Activated CD8-positive, alpha-beta T cell treated with anti-CD3 and anti-CD28 coated beads, Interleukin-2, amount 10 ng/mL, durations not matched to agents 7 days and 5 days (primary cell): Measurements from ENCODE around the gene TBC1D22A. TPM values are rescaled to one million over a fixed set of nuclear protein-coding genes. Genes with fewer than 3 reads are reported as not detected.

ENCODE experiments used
- ATAC-seq: fragments of 150-1000 bp; cut with Tn5 transposase; one replicate; pipeline ENCODE4 v1.10.0; 2021; ENCODE audit warnings: moderate library complexity
- CTCF ChIA-PET: fragments of 350-600 bp; sonication (Branson Sonifier 250); formaldehyde crosslinking; loops from one replicate; lab custom pipeline; 2021; ENCODE audit warnings: antibody characterized with exemption; lab: Charles Lee
- POLR2A ChIA-PET: fragments of 350-600 bp; sonication (Branson Sonifier 250); formaldehyde crosslinking; loops from one replicate; lab custom pipeline; 2021; ENCODE audit warnings: antibody characterized with exemption; lab: Charles Lee
- DNase-seq: peaks from one replicate; pipeline ENCODE4 v3.0.0-alpha.2; 2020
- H3K27ac Mint-ChIP-seq: one replicate; pipeline ENCODE4 v1.8.0; 2021; ENCODE audit warnings: mild to moderate bottlenecking, mixed read lengths
- H3K27me3 Mint-ChIP-seq: one replicate; pipeline ENCODE4 v1.8.0; 2021; ENCODE audit warnings: low read depth, mixed read lengths
- H3K36me3 Mint-ChIP-seq: one replicate; pipeline ENCODE4 v1.8.0; 2021; ENCODE audit warnings: low read depth, mixed read lengths
- H3K4me1 Mint-ChIP-seq: one replicate; pipeline ENCODE4 v1.8.0; 2021; ENCODE audit warnings: low read depth, mixed read lengths
- H3K4me3 Mint-ChIP-seq: one replicate; pipeline ENCODE4 v1.8.0; 2021; ENCODE audit warnings: mild to moderate bottlenecking, mixed read lengths
- H3K9me3 Mint-ChIP-seq: one replicate; pipeline ENCODE4 v1.8.0; 2022; ENCODE audit warnings: mixed read lengths; ENCODE audit not compliant: insufficient read depth
- total RNA-seq, 2 experiments: library from RNA; stranded (reverse); gene quantifications; one replicate each; pipeline ENCODE4 v1.2.3, GENCODE V29; 2021

TBC1D22A gene
- total RNA-seq, 2 experiments from 2014 or later, result 34.1 to 38.7 TPM

DNA sequence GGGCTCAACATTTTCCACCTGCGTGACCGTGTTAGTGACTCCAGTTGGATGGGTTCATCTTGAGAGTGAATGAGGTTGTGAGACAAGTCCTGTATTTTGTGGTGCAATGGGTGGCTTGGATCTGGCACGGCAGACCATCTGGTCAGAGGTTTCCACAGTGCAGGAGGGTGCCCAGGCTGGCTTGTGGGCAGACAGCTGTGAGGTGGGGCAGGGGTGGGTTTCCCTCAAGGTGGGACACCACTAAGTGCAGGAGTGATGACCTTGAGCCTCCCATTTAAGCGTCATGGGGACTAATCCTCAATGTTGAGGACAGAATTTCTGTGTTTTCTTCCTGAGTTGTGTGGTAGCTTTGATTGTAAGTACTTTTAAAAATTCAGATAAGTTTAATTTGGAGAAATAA is 220.6 kb downstream of the TBC1D22A start:
- Mint-ChIP-seq H3K27ac (no peak overlapping the region), H3K27me3 (no peaks in the 10 kb centered on the region), H3K9me3 (no peaks in the 10 kb centered on the region), H3K4me1 (no peaks in the 10 kb centered on the region), H3K36me3 (peaks cover 7% of the 10 kb centered on the region), H3K4me3 (no peak overlapping the region)
- ChIA-PET CTCF (no interaction called here), POLR2A (no interaction called here)
- no peak for ATAC-seq
- DNase-seq, result no peak

DNA sequence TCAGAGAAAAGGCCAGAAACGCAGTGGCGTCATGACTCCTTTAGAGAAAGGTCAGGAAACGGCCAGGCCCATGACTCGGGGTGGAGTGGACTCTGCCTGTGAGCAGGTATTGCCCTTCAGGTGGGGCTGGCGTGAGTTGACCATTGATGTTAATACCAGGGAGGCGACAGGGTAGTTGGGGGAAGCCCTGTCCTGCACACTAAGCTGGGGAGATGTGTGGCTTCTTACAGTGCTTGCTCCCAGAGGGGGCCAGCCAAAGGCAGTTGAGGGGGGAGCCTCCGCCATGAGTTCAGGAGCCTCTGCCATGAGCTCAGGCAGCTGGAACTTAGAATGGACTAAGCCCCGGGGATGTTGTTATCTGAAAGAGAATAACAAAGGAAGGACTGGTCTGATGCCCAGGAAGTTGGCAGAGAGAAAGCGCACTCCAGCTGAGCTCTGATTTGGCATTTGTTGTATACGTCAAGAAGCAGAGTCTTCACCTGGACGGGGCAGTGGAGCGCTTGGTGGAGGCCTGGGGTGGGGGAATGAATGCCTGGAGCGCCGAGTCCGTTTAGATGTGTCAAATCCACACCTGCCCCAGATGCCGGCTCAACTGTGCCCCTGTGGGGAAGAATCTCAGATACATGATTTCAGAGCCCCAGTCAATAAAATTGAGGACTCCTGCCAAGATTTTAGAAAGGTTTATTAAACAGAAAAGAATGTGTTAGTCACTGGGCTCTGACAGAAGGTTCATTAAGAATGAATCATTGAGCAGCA is 222.5 kb downstream of the TBC1D22A start:
- CTCF ChIA-PET, result no interaction called here
- no peaks in the 10 kb centered on the region for H3K9me3 Mint-ChIP-seq
- DNase-seq (no peak), ATAC-seq (no peak)
- no peaks in the 10 kb centered on the region for H3K4me1 Mint-ChIP-seq
- no peak overlapping the region for H3K4me3 Mint-ChIP-seq
- no peaks in the 10 kb centered on the region for H3K27me3 Mint-ChIP-seq
- POLR2A ChIA-PET, result no interaction called here
- no peak overlapping the region for H3K27ac Mint-ChIP-seq
- H3K36me3 Mint-ChIP-seq, result no peaks in the 10 kb centered on the region

DNA sequence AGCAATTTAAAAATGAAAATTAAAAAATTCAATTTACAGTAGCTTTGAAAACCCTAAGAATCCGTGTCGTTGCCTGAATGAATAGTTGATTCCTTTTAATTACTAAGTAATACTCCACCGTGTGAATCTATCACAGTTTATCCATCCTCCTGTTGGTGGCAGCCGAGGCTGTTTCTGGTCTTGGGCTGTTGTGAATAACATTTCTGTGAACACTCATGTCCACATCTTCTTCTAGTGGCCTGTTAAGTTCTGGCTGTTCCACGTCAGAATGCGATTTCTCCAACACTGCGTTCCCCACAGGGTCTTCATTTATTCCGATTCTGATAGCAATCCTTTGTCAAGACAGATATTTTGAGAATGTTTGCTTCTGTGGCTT is 223.0 kb downstream of the TBC1D22A start:
- POLR2A ChIA-PET, result no interaction called here
- DNase-seq, result no peak
- no peaks in the 10 kb centered on the region for H3K27me3 Mint-ChIP-seq
- no peak overlapping the region for H3K27ac Mint-ChIP-seq
- no peaks in the 10 kb centered on the region for H3K4me1 Mint-ChIP-seq
- H3K36me3 Mint-ChIP-seq, result no peaks in the 10 kb centered on the region
- H3K9me3 Mint-ChIP-seq, result no peaks in the 10 kb centered on the region
- H3K4me3 Mint-ChIP-seq, result no peak overlapping the region
- ATAC-seq, result no peak
- CTCF ChIA-PET, result no interaction called here

DNA sequence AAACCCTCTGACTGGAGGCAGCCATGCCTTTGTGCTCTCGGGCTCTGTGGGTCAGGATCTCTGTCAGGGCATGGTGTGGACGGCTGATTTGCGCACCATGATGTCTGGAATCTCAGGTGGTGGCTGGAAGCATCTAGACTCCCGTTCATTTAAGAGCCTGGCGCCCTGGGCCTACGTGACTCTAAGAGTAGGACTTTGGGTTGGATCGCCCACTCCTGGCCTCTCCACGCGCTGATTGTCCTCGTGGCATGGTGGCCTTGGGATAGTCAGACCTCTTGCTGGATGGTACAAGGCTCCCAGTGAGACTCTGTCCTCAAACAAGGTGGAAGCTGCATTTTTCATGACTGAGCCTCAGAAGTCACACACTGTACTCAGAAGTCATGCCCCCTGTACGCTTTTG is 224.3 kb downstream of the TBC1D22A start:
- ATAC-seq, result no peak
- no peaks in the 10 kb centered on the region for H3K36me3 Mint-ChIP-seq
- no peaks in the 10 kb centered on the region for H3K4me1 Mint-ChIP-seq
- no peak overlapping the region for H3K27ac Mint-ChIP-seq
- no peaks in the 10 kb centered on the region for H3K9me3 Mint-ChIP-seq
- ChIA-PET POLR2A (no interaction called here), CTCF (no interaction called here)
- H3K27me3 Mint-ChIP-seq, result no peaks in the 10 kb centered on the region
- DNase-seq, result no peak
- H3K4me3 Mint-ChIP-seq, result no peak overlapping the region

DNA sequence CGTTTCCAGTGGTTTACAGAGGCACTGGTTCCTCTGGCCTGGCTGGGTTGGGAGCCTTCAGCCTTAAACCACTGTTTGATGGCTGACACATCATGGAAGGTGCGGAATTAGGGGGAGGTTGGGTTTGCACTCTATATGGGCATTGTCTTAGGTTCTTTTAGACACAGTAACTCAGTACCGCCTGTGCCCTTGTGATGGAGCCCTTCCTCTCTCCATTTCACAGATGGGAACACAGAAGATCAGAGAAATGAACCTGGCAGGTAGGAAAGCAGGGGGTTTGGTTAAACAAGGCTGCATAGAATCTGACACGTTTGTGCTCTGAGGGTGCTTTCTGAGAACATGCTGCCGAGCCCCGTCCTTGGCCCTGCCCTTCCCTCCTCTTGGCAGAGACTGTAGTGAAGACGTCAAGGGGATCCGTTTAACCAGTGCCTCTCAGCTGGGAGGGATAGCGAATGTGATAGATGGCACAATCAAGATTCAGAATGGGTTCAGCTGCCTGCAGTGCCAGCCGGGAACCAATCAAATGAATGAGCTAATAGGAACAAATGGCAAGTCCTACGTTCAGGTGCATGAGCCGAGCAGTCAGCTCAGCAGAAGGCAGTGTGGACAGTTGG is 228.6 kb downstream of the TBC1D22A start:
- no peaks in the 10 kb centered on the region for H3K27me3 Mint-ChIP-seq
- H3K4me1 Mint-ChIP-seq, result no peaks in the 10 kb centered on the region
- H3K9me3 Mint-ChIP-seq, result no peaks in the 10 kb centered on the region
- ChIA-PET CTCF (no interaction called here), POLR2A (no interaction called here)
- no peak overlapping the region for H3K4me3 Mint-ChIP-seq
- DNase-seq (no peak), ATAC-seq (no peak)
- H3K36me3 Mint-ChIP-seq, result no peaks in the 10 kb centered on the region
- no peak overlapping the region for H3K27ac Mint-ChIP-seq

DNA sequence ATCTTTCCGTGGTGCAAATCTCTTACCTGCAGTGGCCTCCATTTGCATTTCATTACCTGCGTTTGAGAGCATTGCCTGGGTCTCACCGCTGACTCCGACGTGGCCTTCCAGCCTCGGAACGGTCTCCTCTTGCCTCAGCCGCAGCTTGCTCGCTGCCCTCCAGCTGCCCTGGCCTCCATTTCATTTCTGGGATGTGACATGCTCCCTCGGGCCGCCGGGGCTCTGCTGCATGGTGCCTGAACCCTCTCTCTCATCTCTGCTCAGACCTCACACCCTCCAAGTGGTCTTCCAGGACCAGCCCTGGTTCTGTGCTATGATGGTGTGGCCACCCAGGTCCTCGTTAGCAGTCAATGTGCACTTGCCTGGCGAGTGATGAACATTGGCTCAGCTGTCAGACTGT is 229.2 kb downstream of the TBC1D22A start:
- POLR2A ChIA-PET, result no interaction called here
- no peak for ATAC-seq
- DNase-seq, result no peak
- Mint-ChIP-seq H3K36me3 (no peaks in the 10 kb centered on the region), H3K4me1 (no peaks in the 10 kb centered on the region), H3K4me3 (no peak overlapping the region), H3K27ac (no peak overlapping the region), H3K9me3 (no peaks in the 10 kb centered on the region), H3K27me3 (no peaks in the 10 kb centered on the region)
- CTCF ChIA-PET, result no interaction called here

DNA sequence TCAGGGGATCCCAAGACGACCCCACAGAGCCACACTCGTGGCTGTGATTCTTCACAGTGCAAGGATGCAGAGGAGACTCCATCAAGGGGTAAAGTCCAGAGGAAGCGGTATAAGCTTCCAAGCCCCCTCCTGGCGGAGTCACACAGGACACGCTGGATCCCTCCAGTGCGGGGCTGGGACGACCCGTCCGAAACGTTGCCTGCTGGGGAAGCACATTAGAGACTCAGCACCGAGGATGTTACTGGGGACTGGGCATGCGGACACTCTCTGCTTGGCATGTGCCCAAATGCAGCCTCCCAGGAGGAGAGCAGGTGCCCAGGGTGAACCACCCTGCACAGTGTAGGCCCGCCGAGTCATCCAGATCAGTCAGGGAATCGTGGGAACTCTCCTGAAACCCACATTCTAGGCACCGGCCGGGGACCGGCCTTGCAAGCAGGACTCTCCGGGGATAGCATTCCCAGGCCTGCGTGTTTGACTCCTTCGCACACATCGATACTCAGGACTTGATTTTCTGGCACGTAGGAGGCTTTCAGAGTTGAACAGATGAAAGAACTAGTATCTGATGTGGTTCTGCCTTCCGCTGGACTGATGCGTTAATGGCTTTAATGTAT is 229.8 kb downstream of the TBC1D22A start:
- no peak for ATAC-seq
- H3K27ac Mint-ChIP-seq, result peak overlapping the region; percentile 52
- H3K27me3 Mint-ChIP-seq, result no peaks in the 10 kb centered on the region
- POLR2A ChIA-PET, result no interaction called here
- no peak overlapping the region for H3K4me3 Mint-ChIP-seq
- no peaks in the 10 kb centered on the region for H3K9me3 Mint-ChIP-seq
- H3K36me3 Mint-ChIP-seq, result no peaks in the 10 kb centered on the region
- no peak for DNase-seq
- CTCF ChIA-PET, result no interaction called here
- no peaks in the 10 kb centered on the region for H3K4me1 Mint-ChIP-seq

DNA sequence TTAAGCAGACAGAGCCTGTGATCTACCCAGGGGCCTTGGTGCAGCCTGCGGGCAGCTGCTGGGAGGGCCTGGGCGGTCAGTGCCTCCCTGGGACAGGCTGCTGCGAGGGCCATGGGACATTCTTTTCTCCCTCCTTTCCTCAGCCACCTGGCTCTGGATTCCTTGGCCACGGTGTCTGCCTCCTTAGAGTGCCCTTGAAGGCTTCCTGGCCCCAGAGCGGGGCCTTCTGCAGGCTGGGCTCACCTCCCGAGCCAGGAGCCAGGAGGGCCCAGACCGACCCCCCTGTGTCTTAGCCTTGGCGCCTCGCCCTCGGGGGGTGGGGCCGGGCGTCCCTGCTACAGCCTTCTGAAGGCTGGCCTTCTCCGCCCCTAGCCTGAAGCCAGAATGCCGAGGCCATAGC is 231.2 kb downstream of the TBC1D22A start:
- Mint-ChIP-seq H3K9me3 (no peaks in the 10 kb centered on the region), H3K36me3 (no peaks in the 10 kb centered on the region), H3K27me3 (no peaks in the 10 kb centered on the region), H3K4me1 (no peaks in the 10 kb centered on the region), H3K4me3 (no peak overlapping the region), H3K27ac (no peak overlapping the region)
- ATAC-seq (no peak), DNase-seq (no peak)
- ChIA-PET CTCF (no interaction called here), POLR2A (no interaction called here)

DNA sequence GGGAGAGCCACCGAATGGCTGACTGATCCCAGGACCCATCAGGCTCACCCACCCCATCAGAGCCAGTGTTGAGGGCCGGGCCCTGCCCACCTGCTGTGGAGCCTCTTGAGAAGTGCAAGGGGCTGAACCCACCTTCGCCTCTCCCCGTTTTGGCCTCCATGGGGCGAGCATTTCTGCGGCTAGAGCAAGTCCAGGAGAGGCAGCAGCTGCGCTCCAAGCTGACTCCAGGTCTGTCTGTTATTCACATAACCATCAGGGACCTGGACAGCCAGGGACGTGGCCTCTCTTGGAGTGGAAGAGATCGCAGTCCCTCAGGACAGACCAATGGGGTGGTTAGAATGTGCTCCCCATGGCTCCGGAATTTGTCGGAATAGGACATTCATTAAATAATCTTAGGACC is 231.8 kb downstream of the TBC1D22A start:
- ChIA-PET POLR2A (no interaction called here), CTCF (no interaction called here)
- H3K4me1 Mint-ChIP-seq, result no peaks in the 10 kb centered on the region
- no peak overlapping the region for H3K27ac Mint-ChIP-seq
- ATAC-seq, result no peak
- no peak for DNase-seq
- no peak overlapping the region for H3K4me3 Mint-ChIP-seq
- H3K27me3 Mint-ChIP-seq, result no peaks in the 10 kb centered on the region
- no peaks in the 10 kb centered on the region for H3K9me3 Mint-ChIP-seq
- no peaks in the 10 kb centered on the region for H3K36me3 Mint-ChIP-seq

DNA sequence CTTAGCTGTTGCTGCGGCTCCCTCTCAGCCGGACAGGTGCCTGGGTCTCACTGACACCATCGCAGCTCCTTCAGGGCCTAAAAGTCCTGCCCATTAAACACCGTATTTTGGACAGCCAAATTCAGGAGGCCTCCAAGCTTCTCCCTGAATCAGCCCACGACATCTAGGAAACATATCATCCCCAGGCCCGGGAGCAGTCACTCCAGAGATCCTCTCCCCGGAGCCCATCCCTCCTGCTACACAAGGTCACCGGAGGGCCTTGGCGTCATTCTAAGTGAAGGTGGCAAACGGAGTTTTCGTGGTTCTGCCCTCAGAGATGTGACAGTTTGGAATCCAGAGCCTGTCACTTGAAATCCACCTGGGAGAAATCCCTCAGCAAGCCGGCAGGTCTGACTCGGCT is 232.5 kb downstream of the TBC1D22A start:
- no peak for ATAC-seq

DNA sequence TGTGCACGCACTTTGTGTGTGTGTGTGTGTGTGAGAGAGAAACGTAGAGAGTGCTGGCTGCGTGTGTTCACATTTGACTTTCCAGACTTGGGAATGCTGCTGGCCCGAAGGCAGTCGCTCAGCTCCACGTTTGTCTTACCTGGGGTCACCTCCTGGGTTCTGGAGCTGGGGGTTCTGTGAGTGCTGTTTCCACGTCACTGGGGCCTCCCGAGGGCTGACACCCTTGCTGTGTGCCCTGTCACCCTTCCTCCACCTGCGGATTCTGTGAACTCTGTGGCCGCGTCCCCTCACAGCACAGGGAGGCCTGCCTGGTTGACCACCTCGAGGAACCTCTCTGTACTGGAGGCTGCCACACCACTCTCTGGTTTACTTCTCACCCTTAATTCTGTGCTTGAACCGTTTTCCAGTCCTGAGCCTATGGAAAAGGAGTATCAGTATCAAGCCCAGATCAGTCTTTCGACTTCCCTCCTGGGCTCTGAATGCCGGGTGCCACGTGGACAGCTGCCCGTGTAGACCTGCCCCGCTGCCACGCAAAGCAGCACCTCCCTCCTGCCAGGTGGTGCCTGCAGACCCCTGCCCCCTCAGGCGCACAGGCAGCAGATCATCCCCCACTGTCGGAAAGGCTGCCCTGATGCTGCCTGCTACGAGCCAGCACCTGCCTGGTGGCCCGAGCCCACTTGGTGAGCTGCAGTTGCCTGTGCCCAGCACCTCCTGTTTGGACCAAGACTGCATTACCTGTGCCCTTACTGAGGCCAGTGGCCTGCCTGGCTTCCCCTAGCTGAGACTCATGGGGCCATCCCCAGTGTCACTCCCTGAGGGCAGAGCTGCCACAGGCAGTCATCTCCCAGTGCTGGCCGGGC is 233.3 kb downstream of the TBC1D22A start:
- no peaks in the 10 kb centered on the region for H3K9me3 Mint-ChIP-seq
- DNase-seq (no peak), ATAC-seq (no peak)
- H3K4me3 Mint-ChIP-seq, result no peak overlapping the region
- H3K4me1 Mint-ChIP-seq, result peaks cover 8% of the 10 kb centered on the region
- H3K36me3 Mint-ChIP-seq, result peaks cover 1% of the 10 kb centered on the region
- ChIA-PET CTCF (no interaction called here), POLR2A (no interaction called here)
- H3K27me3 Mint-ChIP-seq, result no peaks in the 10 kb centered on the region
- H3K27ac Mint-ChIP-seq, result no peak overlapping the region

More for the DNA sequence above, 232.5 kb downstream of the TBC1D22A start:
- CTCF ChIA-PET, result no interaction called here
- POLR2A ChIA-PET, result no interaction called here
- Mint-ChIP-seq H3K4me3 (no peak overlapping the region), H3K4me1 (peaks cover 2% of the 10 kb centered on the region), H3K9me3 (no peaks in the 10 kb centered on the region), H3K27me3 (no peaks in the 10 kb centered on the region), H3K27ac (no peak overlapping the region), H3K36me3 (peaks cover 1% of the 10 kb centered on the region)
- DNase-seq, result no peak
